ENCODE measurements around the gene SMAD4. TPM values are rescaled to one million over a fixed set of nuclear protein-coding genes. Genes with fewer than 3 reads are reported as not detected.

SMAD4 gene
- polyA plus RNA-seq, 1 donor (not counting 4 experiments of a cell fraction or from before 2014, with no cell fraction given), result 68.2 TPM

GRCh38 chr18:51123481-51123880 is 93.5 kb downstream of the SMAD4 start:
- no peak for DNase-seq (ENCODE audit: low read depth, low spot score)
- Histone ChIP-seq H3K4me2 (ENCODE audit: control insufficient read depth, extremely low read depth, insufficient read depth, low read depth, low read length) (no peak overlapping the region), H3K9me1 (ENCODE audit: control insufficient read depth, extremely low read depth, insufficient read depth, low read length) (no peaks in the 10 kb centered on the region), H4K20me1 (ENCODE audit: control insufficient read depth, extremely low read depth, insufficient read depth, low read length) (no peaks in the 10 kb centered on the region), H3K27me3 (ENCODE audit: control insufficient read depth, extremely low read depth, insufficient read depth, low read length) (no peaks in the 10 kb centered on the region), H2AFZ (ENCODE audit: control insufficient read depth, low read length) (no peak overlapping the region), H3K9ac (ENCODE audit: control insufficient read depth, extremely low read depth, insufficient read depth, low read length) (no peak overlapping the region), H3K9me3 (ENCODE audit: control insufficient read depth, low read depth, low read length) (no peaks in the 10 kb centered on the region), H3K36me3 (ENCODE audit: control insufficient read depth in 2 of 2, extremely low read depth in 1 of 2, insufficient read depth in 2 of 2, low read length in 2 of 2) (no peaks in the 10 kb centered on the region), H3K79me2 (ENCODE audit: control insufficient read depth, insufficient read depth, low read length) (no peaks in the 10 kb centered on the region), H3K27ac (ENCODE audit: control insufficient read depth, insufficient read depth, low read length) (no peak overlapping the region), H3K4me1 (ENCODE audit: control insufficient read depth, extremely low read depth, insufficient read depth, low read length) (no peaks in the 10 kb centered on the region), H3K4me3 (ENCODE audit: control insufficient read depth in 2 of 3, extremely low read depth in 1 of 3, insufficient read depth in 2 of 3, low read depth in 1 of 3, low read length in 3 of 3) (no peak overlapping the region)
- TF ChIP-seq CTCF (optimal IDR thresholded peaks at IDR 0.05 in 1 of 3, IDR thresholded peaks at IDR 0.05 in 1 of 3, conservative IDR thresholded peaks at IDR 0.05 in 1 of 3; ENCODE audit: extremely low read depth in 1 of 3, insufficient read depth in 2 of 3, low read length in 3 of 3) (no peak), EZH2 (IDR thresholded peaks at IDR 0.05; ENCODE audit: low read length) (no peak)
- dilution Hi-C loops (cut with MboI; ENCODE audit: extremely low pct_ligation_motif_present, low sequenced_read_pairs), result no loop called here
- FAIRE-seq, result no peak

- FAIRE-seq, result no peak
- Histone ChIP-seq H3K9me3 (ENCODE audit: control insufficient read depth, low read depth, low read length) (no peaks in the 10 kb centered on the region), H3K4me3 (ENCODE audit: control insufficient read depth in 2 of 3, extremely low read depth in 1 of 3, insufficient read depth in 2 of 3, low read depth in 1 of 3, low read length in 3 of 3) (no peak overlapping the region), H3K79me2 (ENCODE audit: control insufficient read depth, insufficient read depth, low read length) (no peaks in the 10 kb centered on the region), H3K4me1 (ENCODE audit: control insufficient read depth, extremely low read depth, insufficient read depth, low read length) (no peaks in the 10 kb centered on the region), H3K27me3 (ENCODE audit: control insufficient read depth, extremely low read depth, insufficient read depth, low read length) (no peaks in the 10 kb centered on the region), H3K27ac (ENCODE audit: control insufficient read depth, insufficient read depth, low read length) (no peak overlapping the region), H3K9me1 (ENCODE audit: control insufficient read depth, extremely low read depth, insufficient read depth, low read length) (no peaks in the 10 kb centered on the region), H4K20me1 (ENCODE audit: control insufficient read depth, extremely low read depth, insufficient read depth, low read length) (no peaks in the 10 kb centered on the region), H2AFZ (ENCODE audit: control insufficient read depth, low read length) (no peak overlapping the region), H3K36me3 (ENCODE audit: control insufficient read depth in 2 of 2, extremely low read depth in 1 of 2, insufficient read depth in 2 of 2, low read length in 2 of 2) (no peaks in the 10 kb centered on the region), H3K4me2 (ENCODE audit: control insufficient read depth, extremely low read depth, insufficient read depth, low read depth, low read length) (no peak overlapping the region), H3K9ac (ENCODE audit: control insufficient read depth, extremely low read depth, insufficient read depth, low read length) (no peak overlapping the region)
- no peak for DNase-seq (ENCODE audit: low read depth, low spot score)
- dilution Hi-C loops (cut with MboI; ENCODE audit: extremely low pct_ligation_motif_present, low sequenced_read_pairs), result no loop called here
- TF ChIP-seq EZH2 (IDR thresholded peaks at IDR 0.05; ENCODE audit: low read length) (no peak), CTCF (optimal IDR thresholded peaks at IDR 0.05 in 1 of 3, IDR thresholded peaks at IDR 0.05 in 1 of 3, conservative IDR thresholded peaks at IDR 0.05 in 1 of 3; ENCODE audit: extremely low read depth in 1 of 3, insufficient read depth in 2 of 3, low read length in 3 of 3) (no peak)
Measured at GRCh38 chr18:51123936-51124486, 94.0 kb downstream of the SMAD4 start.
